GM20000 (cell line): ENCODE data around the gene NEUROG2.
A peak's percentile ranks its signal among the peaks of the same experiment; 100 is the strongest.
"Not testable (repeated sequence)": the region's sequence is repeated elsewhere in the genome, so short reads cannot be mapped to it uniquely, and the experiment has no call there.

Experiments used
- DNase-seq: peaks from one replicate; pipeline ENCODE4 v3.0.0; 2012; ENCODE audit warnings: low spot score
- TF ChIP-seq, protein P1 (sequence below): IDR thresholded peaks from 2 replicates; pipeline ENCODE4 v1.5.1; 2012; ENCODE audit warnings: mild to moderate bottlenecking, control low read depth; ENCODE audit errors: extremely low read depth, missing control alignments

The NEUROG2 gene

DNA sequence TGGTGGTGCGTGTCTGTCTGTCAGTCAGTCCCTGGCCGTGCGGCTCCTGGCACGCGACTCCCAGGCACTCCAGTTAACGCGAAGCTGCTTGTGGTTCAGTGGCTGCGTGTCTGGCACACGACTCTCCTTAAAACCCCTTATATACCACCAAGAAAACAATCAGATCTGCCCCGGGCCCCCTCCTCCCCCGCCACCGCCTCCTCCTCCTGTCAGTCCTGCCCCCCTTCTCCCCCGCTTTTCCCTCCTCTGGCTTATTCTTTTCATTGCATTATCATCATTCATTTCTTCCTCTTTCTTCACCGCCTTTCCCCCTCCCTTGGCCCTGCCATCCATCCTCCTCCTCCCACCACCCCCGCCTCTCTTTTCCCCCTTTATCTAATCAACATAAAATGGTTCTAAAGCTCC, at the start of gene NEUROG2:
NEUROG2 (minus strand) TSS at position 115 of the 405 bp plus-strand sequence. CDS start 705 bp downstream, outside the sequence.
- DNase-seq, result peak; percentile 59

DNA sequence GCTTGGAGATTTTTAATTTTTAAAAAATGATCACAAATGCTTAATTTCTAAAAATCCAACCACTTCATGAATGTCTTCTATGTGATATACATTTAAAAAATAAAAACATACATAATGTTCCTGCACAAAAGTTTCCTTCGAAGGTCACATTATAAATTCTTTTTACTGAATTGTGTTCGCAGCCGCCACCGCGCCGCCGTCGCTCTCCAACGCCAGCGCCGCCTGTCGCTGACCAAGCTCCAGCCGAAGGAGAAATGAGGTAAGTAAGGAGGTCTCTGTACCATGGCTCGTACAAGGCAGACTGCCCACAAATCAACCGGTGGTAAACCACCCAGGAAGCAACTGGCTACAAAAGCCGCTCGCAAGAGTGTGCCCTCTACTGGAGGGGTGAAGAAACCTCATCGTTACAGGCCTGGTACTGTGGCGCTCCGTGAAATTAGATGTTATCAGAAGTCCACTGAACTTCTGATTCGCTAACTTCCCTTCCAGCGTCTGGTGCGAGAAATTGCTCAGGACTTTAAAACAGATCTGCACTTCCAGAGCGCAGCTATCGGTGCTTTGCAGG, 48.8 kb upstream of the NEUROG2 start:
- DNase-seq, result no peak
- TF ChIP-seq, protein P1, sequence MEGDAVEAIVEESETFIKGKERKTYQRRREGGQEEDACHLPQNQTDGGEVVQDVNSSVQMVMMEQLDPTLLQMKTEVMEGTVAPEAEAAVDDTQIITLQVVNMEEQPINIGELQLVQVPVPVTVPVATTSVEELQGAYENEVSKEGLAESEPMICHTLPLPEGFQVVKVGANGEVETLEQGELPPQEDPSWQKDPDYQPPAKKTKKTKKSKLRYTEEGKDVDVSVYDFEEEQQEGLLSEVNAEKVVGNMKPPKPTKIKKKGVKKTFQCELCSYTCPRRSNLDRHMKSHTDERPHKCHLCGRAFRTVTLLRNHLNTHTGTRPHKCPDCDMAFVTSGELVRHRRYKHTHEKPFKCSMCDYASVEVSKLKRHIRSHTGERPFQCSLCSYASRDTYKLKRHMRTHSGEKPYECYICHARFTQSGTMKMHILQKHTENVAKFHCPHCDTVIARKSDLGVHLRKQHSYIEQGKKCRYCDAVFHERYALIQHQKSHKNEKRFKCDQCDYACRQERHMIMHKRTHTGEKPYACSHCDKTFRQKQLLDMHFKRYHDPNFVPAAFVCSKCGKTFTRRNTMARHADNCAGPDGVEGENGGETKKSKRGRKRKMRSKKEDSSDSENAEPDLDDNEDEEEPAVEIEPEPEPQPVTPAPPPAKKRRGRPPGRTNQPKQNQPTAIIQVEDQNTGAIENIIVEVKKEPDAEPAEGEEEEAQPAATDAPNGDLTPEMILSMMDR, result no peak

More for the DNA sequence above, at the start of gene NEUROG2:
- TF ChIP-seq, protein P1, result no peak

DNA sequence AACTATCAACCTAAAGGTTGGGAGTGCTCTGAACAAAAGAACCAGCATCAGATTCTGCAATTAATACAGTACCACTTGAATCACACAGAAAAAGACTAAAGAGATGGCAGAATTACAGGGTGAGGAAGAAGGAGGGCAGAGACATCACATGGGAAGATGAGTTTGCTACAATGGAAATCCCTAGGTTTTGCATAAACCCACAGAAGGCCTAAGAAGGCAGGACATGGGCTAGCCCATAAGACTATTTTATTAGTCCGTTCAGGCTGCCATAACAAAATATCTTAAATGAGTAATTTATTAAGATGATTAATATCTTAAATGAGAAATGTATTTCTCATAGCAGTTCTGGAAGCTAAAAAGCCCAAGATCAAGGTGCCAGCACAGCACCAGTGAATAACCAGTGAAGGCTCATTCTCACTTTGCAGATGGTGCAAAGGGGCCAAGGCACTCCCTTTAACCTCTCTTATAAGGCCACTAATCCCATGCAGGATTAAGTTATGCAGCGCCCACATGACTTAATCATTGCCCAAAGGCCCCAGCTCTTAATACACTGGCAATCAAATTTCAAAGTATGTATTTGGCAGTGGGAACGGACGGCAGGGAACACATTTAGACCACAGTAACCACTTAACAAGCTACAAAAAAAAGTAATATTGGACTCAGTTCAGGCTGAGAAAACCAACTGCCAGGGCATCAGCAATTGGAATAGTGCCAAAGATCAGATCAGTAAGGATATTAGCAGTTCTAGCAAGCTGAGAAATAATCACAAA, 47.6 kb upstream of the NEUROG2 start:
- TF ChIP-seq, protein P1, result no peak
- no peak for DNase-seq

DNA sequence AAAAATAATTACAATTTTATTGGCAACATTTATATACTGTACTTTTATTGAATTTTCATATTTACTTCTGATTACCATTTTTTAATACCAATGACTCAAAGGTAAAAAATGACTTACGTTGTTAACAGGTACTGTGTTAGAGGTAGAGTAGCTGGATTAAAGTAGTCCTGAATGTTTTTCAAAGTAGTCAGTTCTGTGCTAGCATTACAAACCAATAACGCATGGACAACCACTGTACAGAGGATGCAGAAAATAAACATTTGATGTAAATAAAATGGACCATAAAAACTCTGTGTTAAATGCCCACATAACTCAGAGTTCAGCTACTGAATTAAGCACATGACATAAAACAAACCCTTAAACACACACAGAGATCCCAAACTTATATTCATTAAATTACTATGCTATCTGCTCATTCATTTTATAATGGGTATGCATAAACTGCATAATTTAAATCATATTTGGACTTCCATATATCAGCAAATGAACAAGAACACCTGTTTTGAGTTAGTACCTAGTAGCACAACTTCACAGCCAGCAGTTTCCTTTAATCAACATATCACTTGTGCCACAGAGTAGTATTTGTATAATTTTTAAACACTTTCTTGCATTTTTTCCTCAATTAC, 46.4 kb upstream of the NEUROG2 start:
- TF ChIP-seq, protein P1, result no peak

DNA sequence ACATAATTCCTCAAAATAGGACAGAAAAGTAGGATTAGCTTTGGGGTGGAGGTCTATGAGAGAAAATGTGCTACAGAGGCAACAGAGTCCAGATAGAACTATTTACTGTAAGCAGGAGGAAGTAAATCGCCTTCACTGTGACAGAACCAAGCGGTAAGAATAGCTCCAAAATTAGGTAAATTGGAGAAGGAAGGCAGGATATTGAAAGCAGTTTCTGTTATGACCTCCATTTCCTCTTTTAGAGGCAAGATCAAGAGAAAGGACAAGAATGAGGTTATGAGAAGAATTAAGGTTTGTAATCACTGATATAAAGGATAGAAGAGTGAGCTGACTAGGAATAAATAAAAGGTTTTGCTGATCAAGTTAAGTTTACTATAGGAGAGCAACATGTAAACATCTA, 44.1 kb upstream of the NEUROG2 start:
- TF ChIP-seq, protein P1, result no peak
- DNase-seq, result no peak

More for the DNA sequence above, 46.4 kb upstream of the NEUROG2 start:
- no peak for DNase-seq

DNA sequence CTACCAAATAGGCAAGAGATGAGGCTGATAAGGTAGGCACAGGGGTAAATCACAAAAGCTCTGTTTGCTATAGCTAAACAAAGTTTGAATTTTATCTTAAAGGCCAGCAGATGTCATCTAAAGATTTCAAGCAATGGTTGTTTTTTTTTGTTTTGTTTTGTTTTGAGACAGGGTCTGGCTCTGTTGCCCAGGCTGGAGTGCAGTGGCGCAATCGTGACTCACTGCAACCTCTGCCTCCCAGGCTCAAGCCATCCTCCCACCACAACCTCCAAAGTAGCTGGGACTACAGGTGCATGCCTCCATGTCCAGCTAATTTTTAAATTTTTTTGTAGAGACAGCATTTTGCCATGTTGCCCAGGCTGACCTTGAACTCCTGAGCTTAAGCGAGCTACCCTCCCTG, 43.1 kb upstream of the NEUROG2 start:
- TF ChIP-seq, protein P1, result no peak
- DNase-seq, result no peak

DNA sequence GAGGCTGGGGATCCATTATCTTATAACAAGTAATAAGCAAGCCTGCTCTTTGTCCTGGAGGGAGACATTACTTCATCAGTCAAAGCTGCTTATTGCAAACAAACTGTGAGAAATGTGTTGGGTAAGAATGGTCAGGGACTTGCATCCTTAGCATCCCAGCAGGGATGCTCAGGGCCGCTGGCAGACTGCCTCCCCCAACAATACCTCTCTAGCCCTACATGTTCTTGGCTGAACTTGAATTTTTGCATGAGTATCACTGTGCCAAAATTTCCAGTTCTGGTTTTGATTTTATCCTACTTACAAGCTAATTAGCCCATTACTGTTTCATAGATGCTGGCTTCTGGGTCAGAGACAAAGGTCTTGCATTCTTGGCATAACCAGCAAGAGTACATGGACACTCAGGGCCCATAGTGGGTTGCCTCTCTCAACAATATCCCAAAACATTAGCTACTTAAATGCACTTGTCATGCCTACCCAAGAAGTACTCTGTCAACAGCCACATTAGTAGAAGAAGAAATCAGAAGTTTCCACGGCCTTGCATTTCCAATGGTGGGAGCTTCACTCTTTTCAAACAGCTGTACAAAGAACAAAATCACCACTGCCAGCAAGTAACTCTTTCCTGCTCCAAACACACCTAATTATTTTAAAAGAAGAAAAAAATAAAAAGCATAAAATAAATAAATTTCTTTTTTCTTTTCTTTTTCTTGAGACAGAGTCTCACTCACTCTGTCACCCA, 41.9 kb upstream of the NEUROG2 start:
- no peak for DNase-seq
- TF ChIP-seq, protein P1, result no peak

DNA sequence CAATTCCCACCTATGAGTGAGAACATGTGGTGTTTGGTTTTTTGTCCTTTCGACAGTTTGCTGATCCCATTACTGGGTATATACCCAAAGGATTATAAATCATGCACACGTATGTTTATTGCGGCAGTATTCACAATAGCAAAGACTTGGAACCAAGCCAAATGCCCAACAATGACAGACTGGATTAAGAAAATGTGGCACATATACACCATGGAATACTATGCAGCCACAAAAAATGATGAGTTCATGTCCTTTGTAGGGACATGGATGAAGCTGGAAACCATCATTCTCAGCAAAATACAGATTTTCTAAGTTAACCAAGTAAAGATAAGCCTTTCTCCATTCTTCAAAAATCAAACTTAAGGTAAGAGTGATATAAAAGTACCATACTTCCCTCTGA, 38.3 kb upstream of the NEUROG2 start:
- not testable (repeated sequence) for DNase-seq
